NCI-H526 treated with DMSO at 0.1 percent for 48 hours (cell line): Measurements from ENCODE around the gene PCMTD2.
"Not testable (repeated sequence)": the region's sequence is repeated elsewhere in the genome, so short reads cannot be mapped to it uniquely, and the experiment has no call there.

ENCODE experiments used
- DNase-seq: peaks from one replicate; lab custom pipeline; 2025; lab: John Stamatoyannopoulos, UW

PCMTD2 gene

DNA sequence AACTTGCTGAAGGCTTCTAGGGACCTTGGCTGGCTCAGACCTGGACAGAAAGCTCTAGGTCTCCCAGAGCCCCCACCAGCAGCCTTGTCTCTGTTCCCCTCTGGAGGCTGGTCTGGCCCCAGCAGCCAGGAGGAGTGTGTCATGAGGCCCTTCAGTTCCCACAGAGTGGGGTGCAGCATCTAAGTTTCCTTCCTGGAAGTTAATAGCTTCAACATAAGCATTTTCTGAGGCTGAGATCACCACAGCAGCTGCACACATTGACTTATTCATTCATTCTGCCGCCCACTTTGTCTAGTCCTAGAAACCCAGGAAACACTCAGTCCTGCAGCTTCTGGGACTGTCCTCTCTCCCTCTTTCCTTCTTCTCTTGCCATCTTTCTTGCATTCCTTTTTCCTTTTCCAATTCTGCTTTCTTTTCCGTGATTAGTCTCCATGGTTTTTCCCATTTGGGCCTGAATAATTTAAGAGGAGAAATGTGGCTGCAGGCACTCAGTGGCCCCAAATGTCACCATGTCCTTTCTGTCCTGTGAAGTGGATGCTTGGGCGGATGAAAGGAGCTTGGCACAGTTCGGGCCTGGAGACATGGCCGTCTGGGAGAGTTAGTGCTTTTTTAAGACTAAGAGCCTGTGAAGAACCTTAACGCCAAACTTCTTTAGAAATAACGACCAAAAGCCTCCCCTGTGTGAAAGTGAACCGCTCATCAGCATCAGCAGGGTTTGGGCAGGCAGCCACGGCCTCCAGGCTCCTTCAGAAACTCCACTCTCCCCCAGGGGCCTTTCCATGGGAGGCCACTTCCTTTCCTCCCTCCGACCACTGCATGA is 31.0 kb upstream of the PCMTD2 start:
- DNase-seq = no peak

DNA sequence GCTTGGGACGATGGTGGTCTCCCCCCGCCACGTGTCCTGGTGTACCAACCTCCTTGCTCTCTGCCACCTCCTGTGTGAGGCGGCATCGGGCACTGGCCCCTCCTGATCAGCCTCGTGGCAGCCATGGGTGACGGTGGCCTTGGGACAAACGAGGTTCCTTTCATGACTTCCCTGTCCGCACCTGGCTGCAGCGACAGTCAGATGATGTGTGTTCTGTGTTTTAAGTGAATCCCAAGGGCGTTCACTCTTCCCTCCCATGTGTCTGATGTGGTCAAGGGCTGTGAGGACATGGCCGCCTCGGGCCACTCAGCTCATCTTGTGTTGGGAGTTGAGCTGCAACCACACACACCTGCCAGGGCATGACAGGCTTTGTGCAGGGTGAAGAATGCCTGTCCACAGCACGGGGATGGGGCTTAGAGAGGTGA is 30.4 kb upstream of the PCMTD2 start:
- no peak for DNase-seq

DNA sequence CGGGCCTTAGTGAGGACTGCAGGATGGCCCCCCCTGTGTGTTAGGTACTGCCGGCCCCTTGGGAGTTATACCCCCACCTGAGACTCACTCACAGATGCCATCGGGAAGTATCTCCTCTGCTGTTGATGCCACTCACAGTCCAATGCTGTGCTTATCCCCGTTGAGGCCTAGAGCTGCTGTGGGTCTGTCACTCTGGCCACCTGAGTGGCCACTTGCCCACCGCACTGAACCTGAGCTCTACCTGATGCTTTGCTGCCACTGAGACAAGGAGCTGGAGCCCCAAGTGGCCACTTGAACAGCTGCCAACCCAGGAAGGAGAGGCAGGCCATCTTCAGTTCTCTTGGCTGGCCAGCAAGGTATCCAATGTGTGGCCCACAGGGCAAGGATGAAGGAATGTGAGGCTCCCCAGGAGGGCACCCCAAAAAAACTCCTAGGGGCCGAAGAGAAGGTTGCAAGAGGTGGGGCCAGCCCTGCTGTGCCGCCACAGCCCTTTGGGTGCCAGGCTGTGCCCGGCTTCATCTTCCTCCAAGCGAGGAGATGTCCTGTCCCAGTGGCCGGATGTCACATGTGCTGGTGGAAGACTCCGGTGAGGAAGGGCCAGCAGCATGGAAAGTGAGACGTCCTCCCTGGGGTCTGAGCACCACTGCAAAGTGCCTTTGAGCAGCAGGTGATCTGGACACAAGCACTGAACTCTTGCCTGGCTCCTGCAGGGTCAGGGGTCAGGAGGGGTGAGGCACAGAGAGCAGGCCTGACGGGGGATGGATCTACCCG is 29.5 kb upstream of the PCMTD2 start:
- no peak for DNase-seq

DNA sequence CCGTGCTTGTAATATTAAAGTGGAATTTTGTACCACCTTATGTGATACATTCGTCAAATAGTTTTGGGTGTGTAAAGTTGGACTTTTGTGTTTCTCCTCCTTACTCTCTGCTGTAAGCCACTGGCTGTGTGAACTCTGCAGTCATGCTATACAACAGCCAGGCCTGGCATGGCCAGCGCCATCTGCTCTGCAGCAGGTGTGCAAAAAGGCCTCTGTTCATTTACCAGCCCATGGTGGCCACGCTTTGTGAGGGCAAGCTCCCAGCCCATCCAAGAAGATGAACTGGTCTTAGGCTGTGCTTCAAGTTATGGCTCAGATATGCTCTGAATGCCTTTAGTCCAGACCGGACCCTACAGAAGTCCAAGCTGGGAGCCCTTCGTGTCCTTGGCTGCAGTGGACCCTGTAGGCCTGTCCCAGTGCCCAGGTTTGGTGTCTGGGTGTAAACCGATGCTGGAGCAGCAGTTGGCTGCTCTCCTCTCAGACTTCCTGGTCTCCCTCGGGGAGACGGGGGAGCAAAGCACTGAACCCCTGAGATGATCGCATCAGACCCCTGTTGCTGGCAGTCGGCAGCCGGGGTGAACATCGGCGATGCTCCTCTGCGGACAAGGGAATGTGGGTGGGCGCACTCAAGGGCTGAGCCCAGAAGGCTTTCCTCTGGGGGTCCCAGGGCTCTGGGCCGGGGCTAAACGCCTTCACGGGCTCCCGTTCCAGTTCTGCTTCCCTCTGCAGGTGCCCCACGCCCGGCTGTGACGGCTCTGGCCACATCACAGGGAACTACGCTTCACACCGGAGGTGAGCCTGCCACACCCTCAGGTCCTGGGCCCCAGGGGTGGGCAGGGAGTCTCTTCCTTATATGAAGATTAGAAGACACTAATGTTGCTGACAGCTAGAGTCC is 28.6 kb upstream of the PCMTD2 start:
- DNase-seq = no peak

DNA sequence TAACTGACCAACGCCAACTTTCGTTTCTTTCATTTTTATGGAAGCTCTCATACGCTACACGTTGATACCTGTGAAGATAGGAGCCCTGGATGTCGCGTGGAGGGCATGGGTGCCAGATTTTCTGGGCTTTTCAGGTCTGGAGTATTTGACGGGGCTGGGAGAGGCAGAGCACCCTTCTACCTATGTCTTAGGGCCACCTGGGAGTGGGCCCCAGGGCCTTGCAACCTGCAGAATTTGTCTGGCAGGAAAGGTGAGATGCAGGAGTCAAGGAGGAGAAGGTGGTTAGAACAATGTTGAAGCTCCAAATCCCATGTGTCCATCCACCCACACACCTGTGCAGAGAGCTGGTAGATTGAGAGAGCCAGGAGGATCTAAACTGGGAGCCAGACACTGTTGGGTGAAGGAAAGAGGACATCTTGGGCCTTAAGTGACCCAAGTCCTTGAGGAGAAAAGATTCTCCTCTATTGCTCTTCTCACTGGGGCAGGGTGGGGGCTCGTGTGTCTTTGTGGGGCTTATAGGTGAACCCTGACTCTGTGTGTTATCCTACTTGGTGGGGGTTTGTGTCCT is 27.4 kb upstream of the PCMTD2 start:
- no peak for DNase-seq

DNA sequence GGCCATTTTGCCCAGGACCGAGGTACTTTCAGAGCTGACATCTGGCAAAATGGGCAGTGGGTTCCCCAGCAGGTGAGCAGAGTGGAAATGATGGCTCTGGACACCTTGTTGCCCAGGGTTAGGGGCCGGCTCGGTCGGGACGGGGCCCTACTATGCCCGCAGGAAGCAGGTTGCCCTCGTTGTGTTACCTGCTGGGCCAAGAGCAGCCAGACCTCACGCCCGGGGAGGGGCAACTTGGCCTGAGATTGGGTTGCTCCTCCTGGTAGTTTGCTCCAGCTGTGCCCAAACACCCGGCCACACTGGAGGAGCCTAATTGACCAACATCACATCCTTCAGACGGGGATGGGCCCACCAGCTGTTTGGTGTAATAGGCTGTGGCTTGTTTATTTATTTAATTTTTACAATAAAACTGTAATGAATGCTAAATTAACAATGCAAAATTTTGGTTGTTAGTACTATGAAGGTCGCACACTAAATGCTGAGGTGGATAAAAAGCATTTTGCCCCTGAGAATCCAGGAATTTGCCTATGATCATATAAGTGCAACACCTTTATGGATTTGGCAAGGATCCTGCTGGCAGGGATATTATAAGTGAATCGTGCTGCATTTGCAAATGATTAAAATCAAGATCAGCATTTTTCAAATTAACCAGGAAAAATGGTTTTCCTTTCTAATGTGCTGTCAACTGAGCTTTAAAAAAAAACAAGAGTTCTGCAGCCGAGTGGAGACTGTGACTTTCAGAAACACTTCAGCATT is 26.6 kb upstream of the PCMTD2 start:
- DNase-seq = no peak

DNA sequence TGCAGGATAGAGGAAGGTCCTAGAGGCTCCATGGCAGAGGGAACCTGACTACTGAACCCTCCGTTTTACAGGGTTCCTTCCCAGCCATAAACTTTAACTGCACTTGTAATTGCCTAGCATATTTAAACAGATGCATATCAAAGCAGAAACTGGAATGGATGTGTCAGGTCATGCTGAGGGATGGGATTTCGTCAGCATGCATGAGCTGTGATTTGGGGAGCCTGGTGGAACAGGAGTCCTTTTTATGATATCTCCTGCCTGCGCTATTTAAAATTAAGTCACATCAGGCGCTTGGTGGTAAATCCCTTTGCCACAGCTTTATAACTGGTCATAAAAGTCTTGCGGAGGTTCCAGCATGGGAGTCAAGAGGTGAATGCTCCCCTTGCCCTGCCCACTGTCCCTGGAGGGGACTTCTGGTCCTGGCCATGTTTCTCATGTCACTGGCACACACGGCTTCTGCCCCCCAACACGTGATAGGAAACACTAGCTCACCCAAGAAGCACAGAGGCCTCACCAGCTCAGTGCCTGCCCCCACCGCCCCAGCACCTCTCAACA is 26.0 kb upstream of the PCMTD2 start:
- DNase-seq = no peak

DNA sequence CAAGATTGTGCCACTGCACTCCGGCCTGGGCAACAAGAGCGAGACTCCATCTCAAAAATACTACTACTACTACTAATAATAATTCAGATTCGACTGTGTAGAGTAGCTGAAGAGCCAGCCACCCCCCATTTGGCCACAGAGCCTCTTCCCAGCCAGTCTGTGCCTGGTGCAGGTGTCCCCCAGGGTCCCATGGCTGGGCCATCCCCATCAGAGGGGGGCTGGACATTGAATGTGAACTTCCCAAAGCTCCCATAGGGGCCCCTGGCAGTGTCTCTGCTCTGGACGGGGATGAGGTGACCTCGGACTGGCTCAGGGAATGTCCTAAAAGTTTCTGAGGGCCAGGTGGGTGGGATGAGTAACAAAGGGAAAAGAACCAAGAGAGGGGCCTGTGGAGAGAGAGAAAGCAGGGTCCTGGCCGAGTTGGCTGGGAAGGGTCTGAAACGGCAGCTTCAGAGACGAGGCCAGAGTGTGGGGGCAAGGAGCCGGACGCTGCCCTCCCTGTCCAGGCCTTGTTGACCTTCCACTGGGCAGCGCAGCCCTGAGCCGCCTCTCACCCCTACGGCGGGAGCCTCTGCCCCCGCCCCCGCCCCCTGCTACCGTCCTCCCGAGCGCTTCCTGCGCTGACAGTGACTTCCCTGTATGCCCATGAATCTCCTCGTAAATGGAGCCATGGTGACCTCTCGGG is 24.9 kb upstream of the PCMTD2 start:
- DNase-seq = no peak

DNA sequence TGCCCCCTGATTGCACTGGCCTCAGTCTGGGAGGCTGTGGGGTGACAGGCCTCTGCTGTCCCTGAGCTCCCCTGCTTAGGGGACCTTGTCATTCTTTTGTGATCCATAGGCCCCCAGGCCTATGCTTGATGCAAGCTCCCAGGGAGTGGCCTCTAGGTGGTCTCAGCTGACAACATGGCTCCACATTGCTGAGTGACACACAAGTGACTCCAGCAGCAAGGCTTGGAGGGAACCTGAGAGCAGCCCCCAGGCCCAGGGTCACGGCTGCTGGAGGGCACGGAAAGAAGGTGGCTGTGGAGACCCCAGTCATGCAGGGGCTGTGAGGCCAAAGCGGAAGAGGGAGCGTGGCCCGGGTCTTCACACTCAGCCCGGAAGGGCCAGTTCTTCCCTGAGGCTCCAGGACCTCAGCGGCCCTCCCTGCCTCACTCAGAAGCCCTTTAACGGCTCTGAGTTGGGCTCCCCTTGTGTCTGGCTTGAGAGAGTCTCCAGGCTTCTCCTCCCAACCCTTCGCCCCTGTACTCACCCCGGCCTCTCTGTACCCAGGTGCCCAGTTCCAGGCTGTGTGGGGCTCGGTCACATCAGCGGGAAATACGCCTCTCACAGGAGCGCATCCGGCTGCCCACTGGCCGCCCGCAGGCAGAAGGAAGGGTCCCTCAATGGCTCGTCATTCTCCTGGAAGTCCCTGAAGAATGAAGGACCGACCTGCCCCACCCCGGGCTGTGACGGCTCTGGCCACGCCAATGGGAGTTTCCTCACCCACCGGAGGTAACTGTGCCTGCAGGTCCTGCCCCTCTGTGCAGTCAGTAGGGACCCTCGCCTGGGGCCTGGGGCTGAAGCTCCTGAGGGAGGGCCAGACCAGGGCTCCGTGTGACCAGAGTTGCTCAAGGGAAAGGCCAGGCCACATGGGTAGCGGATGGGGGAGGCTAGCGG is 23.7 kb upstream of the PCMTD2 start:
- no peak for DNase-seq

DNA sequence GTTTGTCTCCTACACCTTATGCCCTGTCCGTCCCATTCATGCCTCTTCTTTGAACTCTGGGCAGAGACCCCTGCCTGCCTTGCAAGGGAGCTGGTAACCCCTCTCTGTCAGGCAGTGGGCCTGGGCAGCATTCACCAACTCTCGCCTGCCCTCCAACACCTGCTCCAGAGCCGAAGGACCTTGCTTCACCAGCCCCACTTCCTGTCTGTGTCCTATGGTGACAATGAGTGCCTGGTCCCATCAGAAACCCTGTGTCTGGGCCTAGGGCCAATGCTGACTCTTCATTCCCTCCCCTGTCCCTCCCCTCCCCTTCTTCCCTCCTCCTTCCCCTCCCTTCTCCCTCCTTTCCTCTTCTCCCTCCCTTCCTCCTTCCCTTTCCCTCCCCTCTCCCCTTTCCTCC is 22.8 kb upstream of the PCMTD2 start:
- DNase-seq = no peak

DNA sequence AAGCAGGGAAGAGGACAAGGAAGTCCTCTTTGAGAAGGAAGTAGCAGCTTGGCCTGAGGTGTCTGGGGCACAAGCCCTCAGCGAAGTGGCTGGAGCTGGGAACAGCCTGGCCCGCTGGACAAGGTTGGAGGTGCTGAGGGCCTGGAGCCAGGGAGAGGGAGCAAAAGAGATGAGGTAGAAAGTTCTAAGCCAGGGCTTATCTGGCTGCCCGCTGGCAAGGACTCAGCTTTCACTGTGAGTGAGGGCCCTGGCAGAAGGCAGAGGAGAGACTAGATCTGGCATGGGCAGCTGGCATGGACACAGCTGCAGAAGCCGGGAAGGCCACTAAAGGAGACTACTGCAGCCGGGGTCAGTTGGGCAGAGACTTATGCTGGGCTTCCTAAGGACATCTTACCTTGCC is 21.8 kb upstream of the PCMTD2 start:
- no peak for DNase-seq

DNA sequence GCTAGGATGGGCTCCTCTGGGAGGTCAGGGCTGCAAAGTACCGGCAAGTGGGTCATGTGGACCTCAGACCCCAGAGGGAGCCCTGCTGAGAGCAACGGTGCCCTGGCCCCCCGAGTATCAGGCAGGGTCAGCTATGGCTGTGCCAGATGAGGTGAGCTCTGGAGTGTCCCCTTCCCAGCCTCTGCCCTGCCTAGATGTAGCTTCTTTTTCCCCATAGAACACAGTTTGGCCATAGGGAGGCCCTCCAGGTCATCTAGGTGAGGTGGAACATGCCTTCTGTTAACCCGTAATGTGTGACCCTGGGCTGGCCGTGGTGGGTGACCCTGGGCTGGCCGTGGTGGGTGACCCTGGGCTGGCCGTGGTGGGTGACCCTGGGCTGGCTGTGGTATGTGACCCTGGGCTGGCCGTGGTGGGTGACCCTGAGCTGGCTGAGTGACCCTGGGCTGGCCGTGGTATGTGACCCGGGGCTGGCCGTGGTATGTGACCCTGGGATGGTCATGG is 21.2 kb upstream of the PCMTD2 start:
- no peak for DNase-seq

DNA sequence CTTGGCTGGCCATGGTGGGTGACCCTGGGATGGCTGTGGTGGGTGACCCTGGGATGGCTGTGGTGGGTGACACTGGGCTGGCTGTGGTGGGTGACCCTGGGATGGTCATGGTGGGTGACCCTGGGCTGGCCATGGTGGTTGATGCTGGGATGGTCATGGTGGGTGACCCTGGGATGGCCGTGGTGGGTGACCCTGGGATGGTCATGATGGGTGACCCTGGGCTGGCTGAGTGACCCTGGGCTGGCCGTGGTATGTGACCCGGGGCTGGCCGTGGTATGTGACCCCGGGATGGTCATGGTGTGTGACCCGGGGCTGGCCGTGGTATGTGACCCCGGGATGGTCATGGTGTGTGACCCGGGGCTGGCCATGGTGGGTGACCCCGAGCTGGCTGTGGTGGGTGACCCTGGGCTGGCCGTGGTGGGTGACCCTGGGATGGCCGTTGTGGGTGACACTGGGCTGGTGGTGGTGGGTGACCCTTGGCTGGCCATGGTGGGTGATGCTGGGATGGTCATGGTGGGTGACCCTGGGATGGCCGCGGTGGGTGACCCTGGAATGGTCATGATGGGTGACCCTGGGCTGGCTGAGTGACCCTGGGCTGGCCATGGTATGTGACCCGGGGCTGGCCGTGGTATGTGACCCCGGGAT is 20.5 kb upstream of the PCMTD2 start:
- not testable (repeated sequence) for DNase-seq

DNA sequence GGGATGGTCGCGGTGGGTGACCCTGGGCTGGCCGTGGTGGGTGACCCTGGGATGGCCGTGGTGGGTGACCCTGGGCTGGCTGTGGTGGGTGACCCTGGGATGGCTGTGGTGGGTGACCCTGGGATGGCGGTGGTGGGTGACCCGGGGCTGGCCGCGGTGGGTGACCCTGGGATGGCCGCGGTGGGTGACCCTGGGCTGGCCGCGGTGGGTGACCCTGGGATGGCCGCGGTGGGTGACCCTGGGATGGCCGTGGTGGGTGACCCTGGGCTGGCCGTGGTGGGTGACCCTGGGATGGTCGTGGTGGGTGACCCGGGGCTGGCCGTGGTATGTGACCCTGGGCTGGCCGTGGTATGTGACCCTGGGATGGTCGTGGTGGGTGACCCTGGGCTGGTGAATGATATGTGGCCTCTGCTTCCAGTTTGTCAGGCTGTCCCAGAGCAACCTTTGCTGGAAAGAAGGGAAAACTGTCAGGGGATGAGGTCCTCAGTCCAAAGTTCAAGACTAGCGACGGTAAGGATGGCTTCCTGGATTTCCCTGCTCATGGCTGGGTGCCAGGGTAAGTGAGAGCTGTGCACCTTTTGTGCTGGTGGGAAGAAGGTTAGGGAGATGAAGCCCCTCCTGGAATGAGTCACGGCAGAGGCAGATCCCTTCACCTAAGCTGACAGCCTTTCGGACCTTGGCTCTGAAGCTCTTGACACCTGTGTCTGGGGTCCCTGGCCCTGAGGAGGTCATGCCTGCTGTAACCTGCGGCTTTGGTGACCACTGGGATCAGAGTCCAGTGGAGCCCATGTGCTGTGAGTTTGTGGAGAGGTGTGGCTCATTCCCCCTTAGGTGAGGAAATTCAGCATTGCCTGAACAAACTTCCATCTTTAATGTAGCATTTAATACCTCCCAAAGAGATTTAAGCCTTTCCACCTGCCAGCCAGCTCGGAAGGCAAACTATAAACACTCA is 19.1 kb upstream of the PCMTD2 start:
- DNase-seq = no peak

DNA sequence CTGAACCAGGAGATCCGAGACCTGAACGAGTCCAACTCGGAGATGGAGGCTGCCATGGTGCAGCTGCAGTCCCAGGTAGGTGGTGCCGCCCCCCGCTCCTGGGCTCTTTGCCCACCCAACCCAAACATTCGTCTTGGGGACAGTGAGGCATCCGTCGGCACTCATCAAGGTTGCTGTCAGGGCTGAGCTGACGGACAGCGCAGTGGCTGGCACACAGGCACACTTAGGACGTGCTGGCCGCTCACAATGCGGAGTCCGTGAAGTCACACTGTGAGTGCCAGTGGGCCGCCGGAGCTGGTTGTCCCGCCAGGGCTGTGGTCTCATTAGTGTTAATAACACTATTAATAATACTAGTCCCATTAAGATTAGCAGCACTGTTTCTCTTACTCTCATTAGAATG is 18.2 kb upstream of the PCMTD2 start:
- DNase-seq = no peak

DNA sequence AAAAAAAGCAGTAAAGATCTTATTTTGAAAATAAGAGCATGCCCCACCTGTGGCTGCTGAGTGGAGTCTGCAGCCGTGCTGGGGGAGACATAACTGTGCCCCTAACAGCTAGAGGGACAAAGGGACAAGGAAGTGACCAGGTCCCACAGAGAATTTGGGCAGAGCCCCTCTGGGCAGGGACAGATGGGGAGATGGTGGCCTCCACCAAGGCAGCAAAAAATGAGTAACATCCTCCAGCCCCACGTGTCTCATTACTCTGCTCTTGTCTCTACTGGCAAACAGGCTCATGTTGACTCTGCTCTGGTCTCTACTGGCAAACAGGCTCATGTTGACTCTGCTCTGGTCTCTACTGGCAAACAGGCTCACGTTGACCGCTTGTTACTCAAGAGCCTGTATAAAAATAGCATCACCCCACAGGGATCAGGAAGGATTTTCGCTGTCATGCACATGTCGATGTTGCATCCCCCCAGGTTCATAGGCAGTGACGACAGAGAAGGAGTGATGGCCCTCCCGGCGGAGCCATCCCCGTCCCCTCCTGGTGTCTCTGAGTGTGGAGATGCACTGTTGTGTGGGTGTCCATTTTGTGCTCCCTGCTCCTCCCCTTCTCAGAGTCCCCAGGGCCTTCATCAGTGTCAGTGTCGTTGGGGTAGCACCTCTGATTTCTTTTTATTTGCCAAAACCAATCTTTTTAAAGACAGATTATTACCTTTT is 17.3 kb upstream of the PCMTD2 start:
- DNase-seq = no peak
